NOMO-1 (cell line): Measurements from ENCODE around the gene DYNC1I2.
"Not testable (repeated sequence)": the region's sequence is repeated elsewhere in the genome, so short reads cannot be mapped to it uniquely, and the experiment has no call there.

ENCODE experiments used
- DNase-seq, 2 experiments: peaks; one replicate each; lab custom pipeline; 2025; ENCODE audit not compliant: unreplicated experiment in 2 of 2; lab: John Stamatoyannopoulos, UW

The DYNC1I2 gene

DNA sequence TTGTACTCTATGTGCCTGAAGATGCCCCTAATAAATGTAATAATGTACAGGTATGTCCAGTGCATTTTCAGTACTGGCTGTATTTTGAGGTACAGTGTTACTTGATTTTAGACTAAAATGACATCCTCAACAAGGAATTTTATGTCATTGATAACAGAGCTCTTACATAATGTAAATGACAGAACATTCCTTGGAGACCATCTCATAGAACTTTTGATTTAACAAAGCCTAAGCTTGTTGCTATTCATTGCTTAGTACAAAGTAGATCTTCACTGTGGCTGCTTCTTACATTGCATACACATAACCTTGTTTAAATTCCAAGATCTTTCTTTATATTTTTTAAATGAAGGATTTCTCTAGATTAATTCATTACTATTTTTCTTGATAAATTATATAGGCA, 24.1 kb downstream of the DYNC1I2 start:
- DNase-seq: no peak

DNA sequence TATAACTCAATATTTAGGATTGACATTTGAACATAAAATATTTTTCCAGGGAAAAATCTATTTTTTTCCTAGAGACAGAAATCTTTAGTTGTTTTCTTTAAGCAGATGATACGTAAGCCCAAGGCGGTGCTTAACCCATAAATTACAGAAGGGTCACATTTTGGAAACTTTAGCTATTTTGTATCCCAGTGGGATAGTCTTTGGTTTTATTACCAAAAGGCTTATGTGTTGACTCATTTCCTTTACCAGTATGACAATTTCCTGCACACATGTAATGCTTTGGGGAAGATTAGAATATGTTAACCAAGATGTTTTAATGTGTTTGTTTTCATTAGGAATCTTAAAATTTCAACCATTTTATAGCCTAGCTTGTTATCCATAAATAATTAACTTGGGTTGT, 24.8 kb downstream of the DYNC1I2 start:
- peak in 1 of 2 experiments; percentile 20 for DNase-seq

DNA sequence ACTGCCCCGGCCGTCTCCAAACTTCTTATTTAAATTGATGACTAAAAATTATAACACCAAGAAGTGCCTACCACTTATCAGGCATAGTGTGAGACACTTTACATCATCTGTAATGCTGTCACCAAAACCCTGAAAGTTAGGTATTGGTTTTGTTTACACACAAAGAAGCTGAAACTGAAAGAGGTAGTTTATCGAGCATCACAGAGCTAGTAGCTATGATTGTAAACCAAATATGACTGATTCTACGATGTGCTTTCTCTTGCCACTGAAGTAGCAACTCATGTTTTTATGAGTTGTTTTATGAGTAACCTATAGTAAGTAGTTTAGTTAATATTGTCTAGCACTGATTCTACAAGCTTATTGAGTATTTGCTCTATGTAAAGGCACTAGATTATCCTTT, 31.5 kb downstream of the DYNC1I2 start:
- no peak for DNase-seq

DNA sequence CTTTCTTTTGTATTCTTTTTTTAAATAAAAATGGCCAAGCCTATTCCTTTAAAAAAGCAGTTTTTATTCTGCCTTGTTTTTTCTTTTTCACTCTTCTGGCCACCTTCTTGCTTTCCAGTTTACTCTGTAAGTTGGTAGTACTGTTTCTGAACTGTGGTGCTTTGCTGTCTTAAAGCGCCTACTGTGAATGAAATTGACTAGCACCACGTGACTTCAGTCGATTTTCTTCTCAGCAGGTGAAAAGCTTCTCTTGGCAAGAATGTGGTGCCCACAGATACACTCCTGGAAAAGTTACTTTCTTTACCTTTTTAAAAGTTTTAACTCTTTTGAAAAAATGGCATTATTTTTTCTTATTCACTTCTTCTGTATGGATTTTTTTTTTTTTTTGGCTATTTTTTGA, 32.4 kb downstream of the DYNC1I2 start:
- DNase-seq: no peak

DNA sequence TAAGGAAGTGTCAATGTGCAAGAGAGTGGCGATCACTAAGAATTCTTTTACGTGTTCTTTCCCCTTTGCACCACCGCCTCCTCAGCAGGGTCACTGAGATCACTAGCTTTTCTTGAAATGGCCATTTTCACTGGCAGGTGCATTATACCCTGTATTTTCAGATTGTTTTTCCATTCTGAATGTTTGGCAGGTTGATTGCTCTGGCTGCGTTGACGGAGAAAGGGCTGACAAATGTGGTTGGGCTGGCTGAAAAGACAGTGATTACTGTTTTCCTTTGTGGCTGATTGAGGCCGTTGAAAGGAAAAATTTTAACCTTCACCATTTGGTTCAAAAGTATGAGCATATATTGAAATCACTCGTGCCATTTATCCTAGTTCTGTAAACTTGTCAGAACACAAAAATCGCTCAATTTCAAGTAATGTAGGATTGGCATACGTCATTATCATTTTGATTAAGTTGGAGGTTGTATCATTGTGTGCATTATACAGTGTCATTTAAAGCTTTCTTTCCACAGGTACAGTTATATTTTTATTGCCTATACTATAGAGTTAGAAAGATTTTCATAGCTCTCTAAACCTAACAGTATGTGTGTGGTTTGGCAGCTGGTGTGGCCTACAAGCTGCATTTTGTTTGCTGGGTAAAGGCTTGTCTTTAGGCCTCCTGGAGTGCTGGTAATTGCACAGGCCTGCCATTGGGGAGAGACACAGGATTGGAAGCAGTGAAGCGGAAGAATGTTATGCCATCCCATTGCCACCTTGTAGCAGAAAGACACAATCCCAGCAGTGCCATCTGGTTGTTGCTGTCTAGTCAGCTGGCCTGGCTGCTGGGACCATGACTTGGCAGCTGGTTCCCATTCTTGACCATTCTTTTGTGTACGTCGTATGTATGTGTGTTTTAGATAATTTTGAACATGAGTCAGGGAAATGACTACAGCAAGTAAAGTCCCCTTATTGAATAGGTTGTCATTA, 36.7 kb downstream of the DYNC1I2 start:
- no peak for DNase-seq

DNA sequence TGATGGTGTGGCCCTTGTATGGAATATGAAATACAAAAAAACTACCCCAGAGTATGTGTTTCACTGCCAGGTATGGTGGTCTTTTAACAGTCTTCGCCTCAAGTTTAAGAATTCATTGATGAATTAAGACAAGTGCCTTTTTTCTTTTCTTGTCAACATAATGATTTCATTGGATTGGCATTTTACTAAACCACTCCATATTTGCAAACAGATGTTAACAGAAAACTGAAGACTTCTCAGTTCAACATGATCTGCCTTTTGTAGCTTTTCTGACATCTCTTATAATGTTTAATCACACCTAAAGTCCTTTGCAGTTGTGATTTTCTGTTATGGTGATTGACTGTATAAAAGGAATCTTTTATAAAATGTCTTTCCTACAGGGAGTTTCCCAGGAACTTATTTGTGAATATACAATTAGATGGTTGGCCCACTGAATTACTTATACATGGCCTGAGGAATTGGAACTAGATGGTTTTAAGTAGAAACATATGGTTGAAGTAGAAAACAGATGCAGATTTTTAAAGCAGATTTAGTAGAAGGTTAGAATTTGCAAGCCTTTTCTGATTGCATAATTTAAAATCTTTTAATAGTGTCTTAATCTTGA, 39.7 kb downstream of the DYNC1I2 start:
- DNase-seq: no peak

DNA sequence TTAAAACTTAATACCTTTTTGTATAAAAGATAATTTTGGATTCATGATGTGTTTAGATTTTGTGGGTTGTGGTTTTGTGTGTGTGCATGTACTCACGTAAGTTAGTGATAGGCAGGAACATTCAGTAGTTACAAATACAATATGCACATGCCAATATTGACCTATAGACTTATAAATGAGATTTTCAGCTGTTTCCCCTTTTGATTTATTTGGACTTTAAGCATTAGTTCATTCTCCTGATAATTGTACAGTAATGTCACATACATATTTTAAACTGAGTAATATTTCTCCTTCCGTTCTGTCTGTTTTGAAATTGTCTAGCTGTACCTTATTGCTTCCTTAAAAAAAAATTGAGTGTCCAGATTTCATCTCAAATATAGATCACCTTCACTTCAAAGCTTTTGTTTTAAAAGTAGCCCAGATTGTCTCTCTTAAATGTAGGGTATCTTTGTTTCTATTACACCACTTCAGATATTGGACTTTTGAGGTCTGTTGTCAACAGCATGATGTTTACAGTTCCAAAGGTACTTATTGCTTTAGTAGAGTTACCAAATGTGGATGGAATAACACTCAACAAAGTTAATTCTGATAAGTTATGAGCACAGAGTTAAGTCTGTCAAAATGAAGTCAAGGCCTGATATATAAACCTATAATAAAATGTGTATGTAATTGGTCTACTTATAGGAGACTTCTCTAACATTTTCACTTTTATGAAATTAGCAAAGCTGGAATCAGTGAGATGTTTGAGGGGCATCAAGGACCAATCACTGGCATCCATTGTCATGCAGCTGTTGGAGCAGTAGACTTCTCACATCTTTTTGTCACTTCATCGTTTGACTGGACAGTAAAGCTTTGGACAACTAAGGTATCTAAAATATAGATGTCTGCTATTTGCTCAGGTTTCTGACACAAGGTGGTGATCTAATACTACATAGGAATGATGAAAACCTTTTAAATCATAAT, 42.0 kb downstream of the DYNC1I2 start:
- DNase-seq: no peak

DNA sequence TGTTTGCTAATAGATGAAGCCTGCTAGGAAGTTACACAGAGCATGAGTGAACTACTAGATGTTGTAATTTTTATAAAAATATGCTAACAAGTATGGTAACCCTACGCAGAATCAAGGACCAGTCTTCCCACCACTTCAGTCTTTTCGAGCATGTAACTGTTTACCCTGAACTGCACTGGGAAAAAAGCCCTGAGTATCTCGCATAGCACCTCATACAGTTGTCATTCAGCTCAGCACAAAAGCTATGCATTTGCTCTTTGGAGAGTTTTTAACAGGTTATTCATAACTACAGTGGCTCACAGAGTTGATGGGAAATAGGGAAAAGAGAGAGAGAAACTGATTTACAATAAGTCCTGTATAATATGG, 42.7 kb downstream of the DYNC1I2 start:
- no peak for DNase-seq

DNA sequence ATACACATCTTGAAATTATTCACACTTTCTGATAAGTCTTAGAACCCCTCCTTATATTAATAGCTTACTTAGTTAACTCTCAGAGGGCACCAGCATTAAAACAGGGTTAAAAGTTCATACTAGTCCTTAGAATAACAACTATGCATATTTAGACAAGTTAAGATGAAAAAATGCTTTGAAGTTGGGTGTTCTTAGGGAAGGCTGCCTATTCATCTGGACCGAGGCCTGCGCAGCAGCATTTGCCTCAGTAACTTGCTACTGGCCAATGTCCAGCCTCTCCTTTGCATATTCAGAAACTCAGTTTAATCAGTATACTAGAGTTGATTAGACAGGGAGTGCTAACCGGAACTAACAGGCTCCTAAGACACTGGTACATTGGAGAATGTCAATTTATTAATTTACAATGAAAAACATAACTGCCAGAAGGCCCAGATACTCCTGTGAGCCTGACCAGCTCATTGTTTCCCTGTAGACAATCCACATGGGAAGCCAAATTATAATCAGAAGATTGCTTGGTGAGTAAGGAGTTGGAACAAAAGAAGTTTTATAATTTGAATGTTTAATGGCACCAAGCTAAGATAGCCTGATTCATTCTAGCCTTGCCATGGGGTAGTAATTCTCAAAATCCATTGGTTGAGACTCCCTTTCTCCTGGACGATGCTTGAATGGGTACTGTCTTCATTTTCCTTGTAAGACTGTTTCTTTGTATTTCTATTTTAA, 48.9 kb downstream of the DYNC1I2 start:
- DNase-seq: no peak

DNA sequence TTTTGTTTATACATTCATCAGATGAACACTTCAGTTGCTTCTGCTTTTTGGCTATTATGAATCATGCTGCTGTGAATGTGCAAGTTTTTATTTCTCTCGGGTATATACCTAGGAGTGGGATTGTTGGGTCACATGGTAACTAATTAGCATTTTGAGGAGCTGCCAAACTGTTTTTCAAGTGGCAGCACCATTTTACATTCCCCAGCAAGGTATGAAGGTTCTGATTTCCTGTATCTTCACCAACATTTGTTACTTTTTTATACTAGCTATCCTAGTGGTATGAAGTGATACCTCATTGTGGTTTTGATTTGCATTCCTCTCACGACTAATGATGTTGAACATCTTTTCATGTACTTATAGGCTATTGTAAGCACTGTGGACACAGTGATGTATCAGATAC, 53.9 kb downstream of the DYNC1I2 start:
- no peak for DNase-seq

DNA sequence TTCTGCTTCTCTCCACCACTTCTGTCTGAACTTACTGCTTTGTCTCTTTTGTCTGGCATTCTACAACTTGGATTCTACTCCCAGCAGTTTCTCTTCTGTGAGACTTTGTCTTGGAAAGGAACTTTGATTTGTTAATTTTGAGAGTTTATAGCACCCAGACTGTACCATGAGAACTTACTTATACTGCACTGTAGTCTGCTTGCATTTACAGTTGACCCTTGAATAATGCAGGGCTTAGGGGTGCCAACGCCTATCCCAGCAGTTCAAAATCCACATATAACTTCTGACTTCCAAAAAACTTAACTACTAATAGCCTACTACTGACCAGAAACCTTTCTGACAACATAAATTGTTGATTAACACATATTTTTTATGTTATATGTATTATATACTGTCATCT, 55.5 kb downstream of the DYNC1I2 start:
- no peak for DNase-seq

DNA sequence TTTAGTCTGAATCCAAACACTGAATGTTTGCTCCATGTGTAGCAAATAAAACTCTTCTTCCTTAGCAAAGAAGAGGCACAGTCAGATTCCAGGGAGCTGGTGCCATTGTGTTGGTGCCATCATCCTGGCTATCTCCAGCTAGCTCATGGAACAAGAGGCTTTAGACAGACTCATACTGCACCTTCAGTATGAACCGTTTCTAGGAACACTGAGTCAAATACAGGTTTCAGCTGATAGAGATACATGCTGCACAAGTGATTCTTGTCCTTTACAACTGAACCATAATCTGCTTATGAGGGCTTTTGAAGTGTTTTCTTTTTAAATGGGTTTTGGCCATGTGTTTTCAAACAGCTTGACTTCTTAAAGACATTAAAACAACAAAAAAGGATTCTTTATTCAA, 57.9 kb downstream of the DYNC1I2 start:
- no peak for DNase-seq

DNA sequence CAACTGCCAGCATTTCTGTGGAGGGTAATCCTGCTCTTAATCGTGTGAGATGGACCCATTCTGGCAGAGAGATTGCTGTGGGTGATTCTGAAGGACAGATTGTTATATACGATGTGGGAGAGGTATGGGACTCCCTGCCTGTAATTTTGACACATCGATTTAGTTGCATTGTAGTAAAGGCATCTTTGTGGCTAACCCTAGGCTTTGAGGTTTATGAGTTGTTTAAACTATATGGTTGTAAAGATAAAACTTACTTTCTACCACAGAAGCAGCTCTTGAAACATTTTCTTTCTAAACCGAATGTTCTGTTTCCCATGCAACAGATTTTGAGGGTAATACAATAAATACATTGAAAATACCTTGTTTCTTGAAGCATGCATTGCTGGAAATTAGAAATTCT, 58.5 kb downstream of the DYNC1I2 start:
- no peak for DNase-seq

DNA sequence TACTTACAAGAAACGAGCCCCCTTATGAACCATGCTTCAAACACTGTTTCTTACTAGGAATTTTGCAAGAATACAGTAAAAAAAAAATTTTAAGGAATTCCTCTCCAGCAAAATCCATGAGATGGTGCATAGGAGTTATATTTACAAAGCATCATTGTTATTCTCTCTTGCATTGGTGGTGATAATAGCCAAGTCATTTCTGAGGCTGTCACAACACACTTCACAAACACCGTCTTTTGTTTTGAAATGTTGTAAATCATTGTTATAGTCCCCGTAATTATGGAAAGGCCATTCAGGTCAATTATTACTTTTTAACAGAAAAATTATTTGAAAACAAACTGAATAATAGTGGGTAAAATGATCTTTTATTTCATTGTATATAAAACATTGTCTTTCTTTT, 60.1 kb downstream of the DYNC1I2 start:
- no peak for DNase-seq

DNA sequence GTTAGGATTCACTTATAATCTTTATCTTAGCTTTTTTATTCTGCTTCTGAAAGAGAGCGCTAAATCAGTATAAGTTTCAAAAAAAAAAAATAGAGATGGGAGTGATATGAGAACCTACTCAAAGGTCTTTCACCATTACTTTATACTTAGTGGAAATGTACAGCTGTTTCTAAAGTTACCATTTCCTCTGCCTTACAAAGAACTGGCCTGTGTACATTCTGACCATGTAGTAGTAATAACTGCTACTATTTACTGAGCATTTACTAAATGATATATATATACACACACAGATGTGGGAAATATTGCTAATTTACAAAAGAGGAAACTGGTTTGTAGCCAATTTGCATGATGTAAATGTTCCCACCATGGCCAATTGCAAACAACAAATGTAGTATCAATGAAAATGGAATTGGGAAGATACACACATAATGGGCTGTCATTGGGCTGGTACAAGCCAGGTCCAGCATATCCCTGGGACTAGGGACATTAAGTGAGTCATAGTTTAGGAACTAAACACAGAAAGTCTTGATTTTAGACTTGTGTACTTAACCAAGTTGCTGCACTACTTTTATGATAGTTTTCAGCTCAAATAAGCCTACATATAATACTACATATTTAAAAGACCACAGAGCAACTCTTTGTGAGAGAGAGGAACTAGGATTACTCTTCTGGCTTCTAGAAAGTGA, 67.1 kb downstream of the DYNC1I2 start:
- no peak for DNase-seq

DNA sequence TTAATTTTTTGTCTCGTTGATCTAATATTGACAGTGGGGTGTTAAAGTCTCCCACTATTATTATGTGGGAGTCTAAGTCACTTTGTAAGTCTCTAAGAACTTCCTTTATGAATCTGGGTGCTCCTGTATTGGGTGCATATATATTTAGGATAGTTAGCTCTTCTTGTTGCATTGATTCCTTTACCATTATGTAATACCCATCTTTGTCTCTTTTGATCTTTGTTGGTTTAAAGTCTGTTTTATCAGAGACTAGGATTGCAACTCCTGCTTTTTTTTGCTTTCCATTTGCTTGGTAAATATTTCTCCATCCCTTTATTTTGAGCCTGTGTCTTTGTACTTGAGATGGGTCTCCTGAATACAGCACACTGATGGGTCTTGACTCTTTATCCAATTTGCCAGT, 71.5 kb downstream of the DYNC1I2 start:
- DNase-seq: not testable (repeated sequence)

DNA sequence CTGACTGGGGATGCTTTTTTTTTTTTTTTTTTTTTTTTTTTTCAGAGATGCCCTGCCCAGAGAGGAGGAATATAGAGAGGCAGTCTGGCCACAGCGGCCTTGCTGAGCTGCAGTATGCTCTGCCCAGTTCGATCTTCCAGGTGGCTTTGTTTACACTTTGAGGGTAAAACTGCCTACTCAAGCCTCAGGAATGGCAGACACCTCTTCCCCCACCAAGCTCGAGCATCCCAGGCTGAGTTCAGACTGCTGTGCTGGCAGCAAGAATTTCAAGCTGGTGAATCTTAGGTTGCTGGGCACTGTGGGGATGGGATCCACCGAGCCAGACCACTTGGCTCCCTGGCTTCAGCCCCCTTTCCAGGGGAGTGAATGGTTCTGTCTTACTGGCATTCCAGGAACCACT, 73.9 kb downstream of the DYNC1I2 start:
- DNase-seq: not testable (repeated sequence)

DNA sequence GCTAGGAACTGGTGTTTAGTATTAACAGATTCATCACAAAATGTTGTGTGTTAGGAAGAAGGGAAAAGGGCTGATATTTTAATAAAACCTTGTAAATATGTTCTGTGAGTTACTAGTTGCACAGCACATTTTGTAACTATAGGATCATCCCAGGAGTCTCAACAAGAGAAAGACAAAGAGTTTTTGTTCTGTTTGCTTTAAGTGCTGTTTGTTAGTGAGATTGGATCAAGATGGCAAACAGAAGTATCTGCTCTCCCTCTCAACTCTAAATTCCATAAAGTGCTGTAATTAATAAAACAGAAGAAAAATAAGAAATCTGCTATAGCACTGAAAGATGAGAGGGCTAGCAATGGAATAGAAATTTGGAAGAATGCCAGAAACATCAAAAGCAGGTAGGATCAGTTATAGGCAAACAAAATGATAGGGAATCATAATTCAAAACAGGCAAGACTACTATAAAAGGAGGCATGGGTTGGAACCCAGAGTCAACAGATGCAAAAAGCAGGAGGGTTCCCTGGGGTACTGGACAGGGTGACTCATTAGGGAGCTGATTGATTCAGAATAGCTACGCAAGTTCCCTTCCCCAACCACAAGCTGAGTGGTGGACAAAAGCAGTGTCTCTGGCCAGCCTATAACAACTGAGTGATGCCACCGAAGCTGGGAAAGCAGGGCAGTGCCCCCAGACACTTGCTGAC, 75.8 kb downstream of the DYNC1I2 start:
- DNase-seq: no peak

DNA sequence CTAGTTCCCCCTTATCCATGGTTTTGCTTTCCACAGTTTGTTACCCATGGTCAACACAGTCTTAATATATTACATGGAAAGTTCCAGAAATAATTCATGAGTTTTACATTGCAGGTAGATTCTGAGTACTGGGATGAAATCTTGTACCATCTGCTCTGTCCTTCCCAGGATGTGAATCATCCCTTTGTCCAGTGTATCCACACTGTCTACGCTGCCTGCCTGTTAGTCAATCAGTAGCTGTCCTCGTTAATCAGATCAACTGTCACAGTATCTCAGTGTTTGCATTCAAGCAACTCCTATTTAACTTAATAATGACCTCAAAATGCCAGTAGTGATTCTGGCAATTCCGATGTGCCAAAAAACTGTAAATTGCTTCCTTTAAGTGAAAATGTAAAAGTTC, 76.3 kb downstream of the DYNC1I2 start:
- DNase-seq: no peak
